GM19467 (cell line): ENCODE data around the gene PLP1.

Experiments
- ATAC-seq: cut with Tn5 transposase; IDR thresholded peaks from one replicate; pipeline ENCODE4 v1.9.1; 2021; ENCODE audit warnings: mild to moderate bottlenecking, moderate library complexity; ENCODE audit not compliant: unreplicated experiment

The PLP1 gene

GRCh38 chrX:103823591-103823990 is 47.0 kb downstream of the PLP1 start:
- ATAC-seq, result no peak

- no peak for ATAC-seq
Measured at GRCh38 chrX:103825881-103826280, 49.2 kb downstream of the PLP1 start.

GRCh38 chrX:103828529-103828928 is 51.9 kb downstream of the PLP1 start:
- no peak for ATAC-seq

- ATAC-seq, result no peak
Measured at GRCh38 chrX:103830848-103831247, 54.2 kb downstream of the PLP1 start.

GRCh38 chrX:103831342-103831802 is 54.7 kb downstream of the PLP1 start:
- ATAC-seq, result no peak

GRCh38 chrX:103831803-103832544 is 55.3 kb downstream of the PLP1 start, which contains the start of gene RAB9B:
Gene RAB9B (minus strand): TSS chrX:103832257. CDS start chrX:103825784, 6,473 bp downstream.
- ATAC-seq, result peak; percentile 79

GRCh38 chrX:103839404-103839803 is 62.8 kb downstream of the PLP1 start:
- no peak for ATAC-seq
